WTC11 (cell line): ENCODE data around the gene MRPS14. TPM values are rescaled to one million over a fixed set of nuclear protein-coding genes. Genes with fewer than 3 reads are reported as not detected.

ENCODE experiments used
- ARID4B ChIP-seq: sonication (generic); formaldehyde crosslinking; IDR thresholded peaks from 2 replicates; pipeline ENCODE4 v1.8.0; 2023; ENCODE audit warnings: missing genetic modification reagents, mild to moderate bottlenecking, borderline replicate concordance
- ATF1 ChIP-seq: sonication (generic); formaldehyde crosslinking; IDR thresholded peaks from 2 replicates; pipeline ENCODE4 v1.8.1; 2023; ENCODE audit warnings: mild to moderate bottlenecking, moderate library complexity, missing genetic modification reagents
- ETV6 ChIP-seq: sonication (generic); formaldehyde crosslinking; IDR thresholded peaks from 2 replicates; pipeline ENCODE4 v1.8.1; 2022; ENCODE audit warnings: mild to moderate bottlenecking, missing genetic modification reagents
- FOXK1 ChIP-seq: sonication (generic); formaldehyde crosslinking; IDR thresholded peaks from 2 replicates; pipeline ENCODE4 v1.8.0; 2022; ENCODE audit warnings: mild to moderate bottlenecking, moderate library complexity, missing genetic modification reagents
- FOXP4 ChIP-seq: sonication (generic); formaldehyde crosslinking; IDR thresholded peaks from 2 replicates; pipeline ENCODE4 v1.8.0; 2022; ENCODE audit warnings: mild to moderate bottlenecking, missing genetic modification reagents
- IRF1 ChIP-seq: sonication (generic); formaldehyde crosslinking; IDR thresholded peaks from 2 replicates; pipeline ENCODE4 v1.8.0; 2023; ENCODE audit warnings: missing genetic modification reagents
- NFE2L1 ChIP-seq: sonication (generic); formaldehyde crosslinking; IDR thresholded peaks from 2 replicates; pipeline ENCODE4 v1.8.1; 2023; ENCODE audit warnings: missing genetic modification reagents
- NR3C1 ChIP-seq: sonication (generic); formaldehyde crosslinking; conservative IDR thresholded peaks from 2 replicates; pipeline ENCODE4 v1.8.1; 2023; ENCODE audit warnings: low read depth, mild to moderate bottlenecking, missing genetic modification reagents
- SP1 ChIP-seq: sonication (generic); formaldehyde crosslinking; conservative IDR thresholded peaks from 2 replicates; pipeline ENCODE4 v1.8.1; 2022; ENCODE audit warnings: missing genetic modification reagents
- TEAD4 ChIP-seq: sonication (generic); formaldehyde crosslinking; IDR thresholded peaks from 2 replicates; pipeline ENCODE4 v1.8.0; 2022; ENCODE audit warnings: mild to moderate bottlenecking, missing genetic modification reagents
- USF1 ChIP-seq: sonication (generic); formaldehyde crosslinking; IDR thresholded peaks from 2 replicates; pipeline ENCODE4 v1.8.0; 2022; ENCODE audit warnings: mild to moderate bottlenecking, missing genetic modification reagents
- ZBTB21 ChIP-seq: sonication (generic); formaldehyde crosslinking; IDR thresholded peaks from 2 replicates; pipeline ENCODE4 v1.8.1; 2023; ENCODE audit warnings: mild to moderate bottlenecking, missing genetic modification reagents, borderline replicate concordance
- ZNF138 ChIP-seq: sonication (generic); formaldehyde crosslinking; conservative IDR thresholded peaks from 2 replicates; pipeline ENCODE4 v1.8.1; 2022; ENCODE audit warnings: mild to moderate bottlenecking, moderate library complexity, missing genetic modification reagents
- ZNF232 ChIP-seq: sonication (generic); formaldehyde crosslinking; IDR thresholded peaks from 2 replicates; pipeline ENCODE4 v1.8.0; 2022; ENCODE audit warnings: mild to moderate bottlenecking, missing genetic modification reagents
- ZNF416 ChIP-seq: fragments of 250-450 bp; sonication (Bioruptor Pico); IDR thresholded peaks from 2 replicates; pipeline ENCODE4 v1.9.0; 2021; ENCODE audit warnings: mild to moderate bottlenecking, inconsistent platforms
- ZNF423 ChIP-seq: fragments of 250-450 bp; sonication (Bioruptor Pico); IDR thresholded peaks from 2 replicates; pipeline ENCODE4 v2.1.2; 2022; ENCODE audit warnings: mild to moderate bottlenecking, moderate library complexity
- ZNF425 ChIP-seq: fragments of 250-450 bp; sonication (Bioruptor Pico); conservative IDR thresholded peaks from 2 replicates; pipeline ENCODE4 v1.9.0; 2021; ENCODE audit warnings: mild to moderate bottlenecking
- total RNA-seq: library from RNA; stranded (reverse); gene quantifications from 3 replicates; pipeline ENCODE4 v1.2.3, GENCODE V29; 2021
- TF ChIP-seq, protein P1 (sequence below): sonication (generic); formaldehyde crosslinking; IDR thresholded peaks from 2 replicates; pipeline ENCODE4 v1.8.1; 2023; ENCODE audit warnings: mild to moderate bottlenecking, missing genetic modification reagents
- TF ChIP-seq, protein P2 (sequence below): sonication (generic); formaldehyde crosslinking; conservative IDR thresholded peaks from 2 replicates; pipeline ENCODE4 v1.8.1; 2023; ENCODE audit warnings: mild to moderate bottlenecking, low read depth, missing genetic modification reagents, moderate library complexity
- TF ChIP-seq, protein P3 (sequence below): sonication (generic); formaldehyde crosslinking; IDR thresholded peaks from 2 replicates; pipeline ENCODE4 v1.8.0; 2022; ENCODE audit warnings: mild to moderate bottlenecking, missing genetic modification reagents
- TF ChIP-seq, protein P4 (sequence below): sonication (generic); formaldehyde crosslinking; IDR thresholded peaks from 2 replicates; pipeline ENCODE4 v1.8.0; 2022; ENCODE audit warnings: mild to moderate bottlenecking, missing genetic modification reagents

MRPS14 gene
- total RNA-seq, 1 experiment from 2014 or later, result 30.4 TPM

- TF ChIP-seq ZBTB21 (CRISPR knock-in tag) (no peak), USF1 (CRISPR knock-in tag) (peak; percentile 60; the same call in 1 of the 2 replicates), NFE2L1 (CRISPR knock-in tag) (peak; percentile 39; the same call in 1 of the 2 replicates), ZNF423 (CRISPR knock-in tag) (no peak), ZNF138 (CRISPR knock-in tag) (0 out of 2 replicates have a peak, but pooled peaks have one; percentile 36), FOXK1 (CRISPR knock-in tag) (0 out of 2 replicates have a peak, but pooled peaks have one; percentile 61), ATF1 (CRISPR knock-in tag) (no peak), ZNF425 (CRISPR knock-in tag) (no peak), ZNF232 (CRISPR knock-in tag) (peak; percentile 79), ZNF416 (no peak), TEAD4 (CRISPR knock-in tag) (peak; percentile 25; the same call in 1 of the 2 replicates), IRF1 (CRISPR knock-in tag) (0 out of 2 replicates have a peak, but pooled peaks have one; percentile 56), NR3C1 (CRISPR knock-in tag) (no peak), FOXP4 (CRISPR knock-in tag) (peak; percentile 45; the same call in 1 of the 2 replicates), ETV6 (CRISPR knock-in tag) (peak; percentile 86), SP1 (CRISPR knock-in tag) (no peak), ARID4B (CRISPR knock-in tag) (peak; percentile 82)
- TF ChIP-seq, protein P1, sequence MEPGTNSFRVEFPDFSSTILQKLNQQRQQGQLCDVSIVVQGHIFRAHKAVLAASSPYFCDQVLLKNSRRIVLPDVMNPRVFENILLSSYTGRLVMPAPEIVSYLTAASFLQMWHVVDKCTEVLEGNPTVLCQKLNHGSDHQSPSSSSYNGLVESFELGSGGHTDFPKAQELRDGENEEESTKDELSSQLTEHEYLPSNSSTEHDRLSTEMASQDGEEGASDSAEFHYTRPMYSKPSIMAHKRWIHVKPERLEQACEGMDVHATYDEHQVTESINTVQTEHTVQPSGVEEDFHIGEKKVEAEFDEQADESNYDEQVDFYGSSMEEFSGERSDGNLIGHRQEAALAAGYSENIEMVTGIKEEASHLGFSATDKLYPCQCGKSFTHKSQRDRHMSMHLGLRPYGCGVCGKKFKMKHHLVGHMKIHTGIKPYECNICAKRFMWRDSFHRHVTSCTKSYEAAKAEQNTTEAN (CRISPR knock-in tag), result no peak; the same call in 1 of the 2 replicates
- TF ChIP-seq, protein P2, sequence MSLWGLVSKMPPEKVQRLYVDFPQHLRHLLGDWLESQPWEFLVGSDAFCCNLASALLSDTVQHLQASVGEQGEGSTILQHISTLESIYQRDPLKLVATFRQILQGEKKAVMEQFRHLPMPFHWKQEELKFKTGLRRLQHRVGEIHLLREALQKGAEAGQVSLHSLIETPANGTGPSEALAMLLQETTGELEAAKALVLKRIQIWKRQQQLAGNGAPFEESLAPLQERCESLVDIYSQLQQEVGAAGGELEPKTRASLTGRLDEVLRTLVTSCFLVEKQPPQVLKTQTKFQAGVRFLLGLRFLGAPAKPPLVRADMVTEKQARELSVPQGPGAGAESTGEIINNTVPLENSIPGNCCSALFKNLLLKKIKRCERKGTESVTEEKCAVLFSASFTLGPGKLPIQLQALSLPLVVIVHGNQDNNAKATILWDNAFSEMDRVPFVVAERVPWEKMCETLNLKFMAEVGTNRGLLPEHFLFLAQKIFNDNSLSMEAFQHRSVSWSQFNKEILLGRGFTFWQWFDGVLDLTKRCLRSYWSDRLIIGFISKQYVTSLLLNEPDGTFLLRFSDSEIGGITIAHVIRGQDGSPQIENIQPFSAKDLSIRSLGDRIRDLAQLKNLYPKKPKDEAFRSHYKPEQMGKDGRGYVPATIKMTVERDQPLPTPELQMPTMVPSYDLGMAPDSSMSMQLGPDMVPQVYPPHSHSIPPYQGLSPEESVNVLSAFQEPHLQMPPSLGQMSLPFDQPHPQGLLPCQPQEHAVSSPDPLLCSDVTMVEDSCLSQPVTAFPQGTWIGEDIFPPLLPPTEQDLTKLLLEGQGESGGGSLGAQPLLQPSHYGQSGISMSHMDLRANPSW (CRISPR knock-in tag), result no peak
- TF ChIP-seq, protein P3, sequence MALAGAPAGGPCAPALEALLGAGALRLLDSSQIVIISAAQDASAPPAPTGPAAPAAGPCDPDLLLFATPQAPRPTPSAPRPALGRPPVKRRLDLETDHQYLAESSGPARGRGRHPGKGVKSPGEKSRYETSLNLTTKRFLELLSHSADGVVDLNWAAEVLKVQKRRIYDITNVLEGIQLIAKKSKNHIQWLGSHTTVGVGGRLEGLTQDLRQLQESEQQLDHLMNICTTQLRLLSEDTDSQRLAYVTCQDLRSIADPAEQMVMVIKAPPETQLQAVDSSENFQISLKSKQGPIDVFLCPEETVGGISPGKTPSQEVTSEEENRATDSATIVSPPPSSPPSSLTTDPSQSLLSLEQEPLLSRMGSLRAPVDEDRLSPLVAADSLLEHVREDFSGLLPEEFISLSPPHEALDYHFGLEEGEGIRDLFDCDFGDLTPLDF, result peak; percentile 85; the same call in 1 of the 2 replicates
- TF ChIP-seq, protein P4, sequence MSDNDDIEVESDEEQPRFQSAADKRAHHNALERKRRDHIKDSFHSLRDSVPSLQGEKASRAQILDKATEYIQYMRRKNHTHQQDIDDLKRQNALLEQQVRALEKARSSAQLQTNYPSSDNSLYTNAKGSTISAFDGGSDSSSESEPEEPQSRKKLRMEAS (CRISPR knock-in tag), result peak; percentile 95
Measured at GRCh38 chr1:175072099-175072951, 49.1 kb upstream of the MRPS14 start (continued).
